Measurements from ENCODE around the gene BCAS1. TPM values are rescaled to one million over a fixed set of nuclear protein-coding genes. Genes with fewer than 3 reads are reported as not detected.

Gene BCAS1
- total RNA-seq, 2 donors from 2014 or later: not detected

DNA sequence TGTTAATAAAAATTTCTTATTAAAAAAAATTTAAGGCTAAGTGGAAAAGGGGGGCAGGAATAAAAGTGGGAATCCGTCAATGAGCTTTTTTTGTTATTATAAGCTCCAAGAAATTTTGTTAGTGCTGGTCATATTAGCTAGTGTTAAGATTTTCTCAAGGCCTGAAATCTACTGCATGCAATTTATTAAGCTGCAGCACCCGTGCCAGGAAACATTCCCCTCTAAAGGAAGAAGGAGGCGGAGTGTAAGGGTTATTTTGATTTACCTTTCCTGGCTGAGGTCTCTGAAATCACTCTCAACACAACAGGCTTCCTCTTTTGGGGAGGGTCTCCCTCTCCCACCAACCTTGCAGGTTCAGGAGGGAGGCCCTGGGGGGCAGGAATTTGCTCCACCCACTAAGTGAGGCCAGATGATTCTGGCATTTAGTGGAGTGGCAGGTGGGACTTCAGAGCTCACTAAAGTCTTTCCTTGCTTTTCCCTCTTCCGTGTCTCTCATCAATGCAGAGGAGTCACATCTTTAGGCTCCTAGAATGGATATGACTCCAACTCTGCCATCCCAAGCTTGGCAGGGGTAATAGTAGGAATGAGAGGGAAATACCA, 168.8 kb downstream of the BCAS1 start:
- Histone ChIP-seq H3K27ac (ENCODE audit: low read depth, low read length) (no peak overlapping the region), H3K4me3 (ENCODE audit: low read length) (no peak overlapping the region), H3K36me3 (ENCODE audit: control insufficient read depth, insufficient read depth, low read length) (no peaks in the 10 kb centered on the region), H3K9me3 (ENCODE audit: control insufficient read depth, low read length) (no peaks in the 10 kb centered on the region), H3K27me3 (ENCODE audit: control insufficient read depth, insufficient read depth, low read length, poor library complexity, severe bottlenecking) (no peaks in the 10 kb centered on the region), H3K9ac (ENCODE audit: extremely low read depth, low read length, poor library complexity, severe bottlenecking) (no peak overlapping the region), H3K4me1 (ENCODE audit: control insufficient read depth, insufficient read depth, low read length) (peaks cover 11% of the 10 kb centered on the region)
- Mint-ChIP-seq H3K4me3 (no peak overlapping the region), H3K4me1 (peaks cover 32% of the 10 kb centered on the region), H3K27ac (no peak overlapping the region), H3K9me3 (no peaks in the 10 kb centered on the region), H3K36me3 (ENCODE audit: low read depth) (no peaks in the 10 kb centered on the region), H3K27me3 (ENCODE audit: insufficient read depth) (no peaks in the 10 kb centered on the region)
- TF ChIP-seq, protein P1, sequence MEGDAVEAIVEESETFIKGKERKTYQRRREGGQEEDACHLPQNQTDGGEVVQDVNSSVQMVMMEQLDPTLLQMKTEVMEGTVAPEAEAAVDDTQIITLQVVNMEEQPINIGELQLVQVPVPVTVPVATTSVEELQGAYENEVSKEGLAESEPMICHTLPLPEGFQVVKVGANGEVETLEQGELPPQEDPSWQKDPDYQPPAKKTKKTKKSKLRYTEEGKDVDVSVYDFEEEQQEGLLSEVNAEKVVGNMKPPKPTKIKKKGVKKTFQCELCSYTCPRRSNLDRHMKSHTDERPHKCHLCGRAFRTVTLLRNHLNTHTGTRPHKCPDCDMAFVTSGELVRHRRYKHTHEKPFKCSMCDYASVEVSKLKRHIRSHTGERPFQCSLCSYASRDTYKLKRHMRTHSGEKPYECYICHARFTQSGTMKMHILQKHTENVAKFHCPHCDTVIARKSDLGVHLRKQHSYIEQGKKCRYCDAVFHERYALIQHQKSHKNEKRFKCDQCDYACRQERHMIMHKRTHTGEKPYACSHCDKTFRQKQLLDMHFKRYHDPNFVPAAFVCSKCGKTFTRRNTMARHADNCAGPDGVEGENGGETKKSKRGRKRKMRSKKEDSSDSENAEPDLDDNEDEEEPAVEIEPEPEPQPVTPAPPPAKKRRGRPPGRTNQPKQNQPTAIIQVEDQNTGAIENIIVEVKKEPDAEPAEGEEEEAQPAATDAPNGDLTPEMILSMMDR (conservative IDR thresholded peaks at IDR 0.05): no peak
- WGBS, 2 experiments (ENCODE audit: insufficient coverage in 1 of 2, insufficient read length in 1 of 2): 79 to 90% methylated on average over 2 to 3 of the region's 4 CpGs
- no peak for DNase-seq

DNA sequence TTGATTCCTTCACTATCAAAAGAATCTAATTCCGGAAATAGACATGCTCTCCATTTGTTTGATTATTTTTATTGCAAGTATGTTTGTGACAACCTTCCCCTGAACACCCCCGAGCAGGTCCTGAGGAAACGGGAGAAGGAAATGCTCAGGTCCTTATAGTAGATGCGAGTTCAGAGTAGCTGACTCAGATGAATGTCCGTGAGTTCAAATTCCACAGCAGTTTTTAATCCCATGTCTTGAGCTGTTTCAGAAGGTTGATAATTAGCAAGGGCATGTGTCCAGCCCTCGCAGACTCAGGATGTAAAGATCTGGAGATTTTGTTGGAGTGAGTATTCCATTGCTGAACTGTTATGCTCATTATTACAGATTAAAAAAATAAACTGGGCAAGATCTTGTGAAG, 169.3 kb downstream of the BCAS1 start:
- H3K27me3 Mint-ChIP-seq (ENCODE audit: insufficient read depth): no peaks in the 10 kb centered on the region
- Histone ChIP-seq H3K36me3 (ENCODE audit: control insufficient read depth, insufficient read depth, low read length) (no peaks in the 10 kb centered on the region), H3K9ac (ENCODE audit: extremely low read depth, low read length, poor library complexity, severe bottlenecking) (no peak overlapping the region), H3K9me3 (ENCODE audit: control insufficient read depth, low read length) (no peaks in the 10 kb centered on the region), H3K4me1 (ENCODE audit: control insufficient read depth, insufficient read depth, low read length) (peaks cover 11% of the 10 kb centered on the region), H3K27ac (ENCODE audit: low read depth, low read length) (no peak overlapping the region), H3K4me3 (ENCODE audit: low read length) (no peak overlapping the region), H3K27me3 (ENCODE audit: control insufficient read depth, insufficient read depth, low read length, poor library complexity, severe bottlenecking) (no peaks in the 10 kb centered on the region)
- H3K4me1 Mint-ChIP-seq: peaks cover 32% of the 10 kb centered on the region
- 86 to 87% methylated on average over 4 to 6 of the region's 6 CpGs for WGBS, 2 experiments (ENCODE audit: insufficient coverage in 1 of 2, insufficient read length in 1 of 2)
- no peak for DNase-seq
- TF ChIP-seq, protein P1 (conservative IDR thresholded peaks at IDR 0.05): no peak
- no peaks in the 10 kb centered on the region for H3K36me3 Mint-ChIP-seq (ENCODE audit: low read depth)
- no peaks in the 10 kb centered on the region for H3K9me3 Mint-ChIP-seq
- H3K4me3 Mint-ChIP-seq: no peak overlapping the region
- H3K27ac Mint-ChIP-seq: no peak overlapping the region

DNA sequence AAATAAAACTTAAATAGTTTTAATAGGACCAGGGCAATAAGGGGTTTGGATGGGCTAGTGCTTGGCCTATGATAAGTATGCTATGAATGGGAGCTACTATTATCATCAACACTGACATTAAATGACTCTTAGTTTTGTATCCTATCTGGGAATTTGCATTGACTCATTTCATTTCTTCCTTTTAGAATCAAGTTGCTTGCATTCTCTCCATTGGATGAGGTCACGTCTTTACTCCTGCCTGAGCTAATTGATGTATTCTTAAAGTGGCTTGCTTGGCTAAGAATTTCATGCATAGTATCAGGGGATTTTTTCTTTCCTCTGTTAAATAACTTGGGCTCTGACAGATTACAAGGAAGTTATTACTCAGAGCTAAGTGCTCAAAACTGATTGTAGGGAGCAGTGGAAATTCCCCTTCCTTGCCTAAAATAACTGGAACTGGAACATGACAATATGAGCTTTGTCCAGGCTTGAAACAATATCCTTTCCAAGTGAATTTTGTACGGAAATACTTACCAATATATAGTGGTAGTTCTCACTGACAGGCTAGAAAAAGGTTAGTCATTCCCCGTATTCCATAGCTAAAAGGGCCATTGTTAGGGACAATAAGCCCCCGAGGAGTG, 169.9 kb downstream of the BCAS1 start:
- Histone ChIP-seq H3K4me1 (ENCODE audit: control insufficient read depth, insufficient read depth, low read length) (peaks cover 11% of the 10 kb centered on the region), H3K27me3 (ENCODE audit: control insufficient read depth, insufficient read depth, low read length, poor library complexity, severe bottlenecking) (no peaks in the 10 kb centered on the region), H3K4me3 (ENCODE audit: low read length) (no peak overlapping the region), H3K9me3 (ENCODE audit: control insufficient read depth, low read length) (no peaks in the 10 kb centered on the region), H3K9ac (ENCODE audit: extremely low read depth, low read length, poor library complexity, severe bottlenecking) (no peak overlapping the region), H3K36me3 (ENCODE audit: control insufficient read depth, insufficient read depth, low read length) (no peaks in the 10 kb centered on the region), H3K27ac (ENCODE audit: low read depth, low read length) (no peak overlapping the region)
- TF ChIP-seq, protein P1 (conservative IDR thresholded peaks at IDR 0.05): no peak
- Mint-ChIP-seq H3K27me3 (ENCODE audit: insufficient read depth) (no peaks in the 10 kb centered on the region), H3K36me3 (ENCODE audit: low read depth) (no peaks in the 10 kb centered on the region), H3K4me1 (peaks cover 32% of the 10 kb centered on the region), H3K9me3 (no peaks in the 10 kb centered on the region), H3K27ac (no peak overlapping the region), H3K4me3 (no peak overlapping the region)
- DNase-seq: no peak
- 86 to 92% methylated on average over 2 to 4 of the region's 4 CpGs for WGBS, 2 experiments (ENCODE audit: insufficient coverage in 1 of 2, insufficient read length in 1 of 2)
